HG03342 (cell line): ENCODE data around the gene PSIP1.
A peak's percentile ranks its signal among the peaks of the same experiment; 100 is the strongest.
"Not testable (repeated sequence)": the region's sequence is repeated elsewhere in the genome, so short reads cannot be mapped to it uniquely, and the experiment has no call there.

Source experiments
- ATAC-seq: cut with Tn5 transposase; IDR thresholded peaks from one replicate; pipeline ENCODE4 v1.9.1; 2021; ENCODE audit warnings: mild to moderate bottlenecking, moderate library complexity; ENCODE audit not compliant: unreplicated experiment

The PSIP1 gene

DNA sequence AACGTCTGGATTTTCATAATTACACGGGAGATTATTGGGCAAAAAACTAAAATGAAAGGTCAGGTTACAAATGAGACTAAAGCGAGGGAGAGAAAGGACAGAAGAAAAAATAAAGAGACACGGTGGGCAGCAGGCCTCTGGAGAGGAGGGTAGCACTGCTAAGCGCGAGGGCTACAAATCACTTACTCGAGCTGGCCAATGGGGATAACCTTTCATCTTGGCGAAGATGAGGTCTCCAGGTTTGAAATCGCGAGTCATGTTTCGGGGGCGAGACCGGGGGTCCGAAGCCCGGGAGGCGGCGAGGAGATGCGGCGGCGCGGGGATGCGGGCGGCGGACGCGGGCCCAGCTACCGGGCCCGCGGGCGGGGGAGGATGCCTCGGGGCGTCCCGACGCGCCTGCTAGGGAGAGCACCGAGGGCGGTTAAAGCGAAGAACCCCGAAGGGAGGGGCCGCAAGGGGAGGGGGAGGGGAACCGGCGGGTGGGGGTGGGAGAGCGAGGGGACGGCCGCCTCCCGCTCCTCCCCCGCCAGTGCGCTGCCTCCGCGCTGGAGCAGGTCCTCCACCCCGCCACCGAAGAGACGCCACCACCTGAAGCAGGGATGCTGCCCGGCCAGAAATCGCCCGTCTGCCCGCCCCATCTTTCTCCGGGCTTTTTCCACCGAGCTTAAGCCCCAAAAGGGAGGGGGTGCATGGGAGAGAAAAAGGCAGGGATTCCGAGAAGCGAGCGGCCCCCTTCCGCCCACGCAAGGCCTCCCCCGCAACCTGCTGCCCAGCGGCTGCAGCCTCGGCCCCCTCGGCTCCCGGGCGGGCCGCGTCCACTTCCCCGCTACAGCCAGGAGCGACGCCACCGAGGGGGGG lies 610 bp downstream of the PSIP1 start:
- ATAC-seq = peak; percentile 26

DNA sequence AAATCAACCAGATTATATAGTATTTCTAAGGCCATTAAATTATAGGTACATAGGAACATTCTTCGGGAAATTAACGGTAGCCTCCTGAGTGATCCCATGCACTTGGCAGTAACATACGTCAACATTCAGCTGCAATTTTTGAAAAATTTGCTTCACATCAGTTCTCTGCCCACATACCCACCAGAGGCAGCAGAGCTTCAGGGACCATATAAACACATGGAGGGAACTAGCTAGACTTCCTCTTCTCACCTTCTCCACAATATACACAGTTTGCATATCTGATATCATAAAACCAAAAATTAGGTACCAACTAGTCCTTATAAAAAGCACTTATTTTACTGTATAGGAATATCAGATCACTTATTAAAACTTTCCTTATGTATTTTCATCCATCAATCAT lies 4.8 kb downstream of the PSIP1 start:
- no peak for ATAC-seq

DNA sequence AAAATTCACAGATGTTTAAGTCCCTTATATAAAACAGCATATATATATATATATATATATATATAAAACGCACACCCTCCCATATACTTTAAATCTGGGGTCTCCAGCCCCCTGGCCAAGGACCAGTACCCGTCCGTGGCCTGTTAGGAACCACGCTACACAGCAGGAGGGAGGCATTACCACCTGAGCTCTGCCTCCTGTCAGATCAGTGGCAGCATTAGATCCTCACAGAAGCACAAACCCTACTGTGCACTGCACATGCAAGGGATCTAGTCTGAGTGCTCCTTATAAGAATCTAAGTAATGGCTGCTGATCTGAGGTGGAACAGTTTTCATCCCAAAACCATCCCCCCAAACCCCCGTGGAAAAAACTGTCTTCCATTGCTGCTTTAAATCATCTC lies 9.0 kb downstream of the PSIP1 start:
- no peak for ATAC-seq

DNA sequence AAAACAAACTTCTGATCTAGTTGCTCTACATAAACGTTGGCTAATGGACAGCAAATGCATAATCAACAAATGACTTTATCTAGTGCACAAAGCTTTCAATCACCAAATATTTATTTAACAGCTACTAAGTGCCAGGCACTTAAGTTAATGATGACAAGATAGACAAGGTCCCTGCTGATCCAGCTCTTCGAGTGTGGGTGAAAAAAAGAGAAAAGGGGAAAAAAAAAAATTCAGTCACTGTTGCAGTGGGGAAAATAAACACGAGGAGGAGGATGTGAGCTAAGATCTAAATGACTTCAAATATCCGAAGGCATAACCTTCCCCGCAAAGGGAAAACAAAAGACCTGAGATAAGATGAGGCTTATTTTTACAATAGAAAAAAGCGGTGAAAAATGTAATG lies 9.6 kb downstream of the PSIP1 start:
- ATAC-seq = no peak

DNA sequence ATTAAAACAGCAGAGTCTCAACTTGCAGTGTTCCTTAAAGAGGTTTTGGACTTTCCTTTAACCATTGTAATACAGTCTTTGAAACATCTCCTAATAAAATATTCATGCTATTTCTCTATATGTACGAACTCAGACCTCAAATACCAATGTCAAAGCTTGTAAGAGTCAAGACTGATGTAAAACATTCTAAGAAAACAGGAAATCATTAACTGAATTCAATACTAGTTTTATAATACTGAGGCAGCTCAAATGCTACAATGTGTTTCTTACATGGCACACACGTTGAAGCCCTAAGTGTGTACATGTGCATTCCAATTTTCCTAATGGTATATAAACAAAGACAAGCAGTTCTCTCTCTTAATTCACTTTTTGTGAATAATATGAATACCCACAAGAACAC lies 11.6 kb downstream of the PSIP1 start:
- no peak for ATAC-seq

DNA sequence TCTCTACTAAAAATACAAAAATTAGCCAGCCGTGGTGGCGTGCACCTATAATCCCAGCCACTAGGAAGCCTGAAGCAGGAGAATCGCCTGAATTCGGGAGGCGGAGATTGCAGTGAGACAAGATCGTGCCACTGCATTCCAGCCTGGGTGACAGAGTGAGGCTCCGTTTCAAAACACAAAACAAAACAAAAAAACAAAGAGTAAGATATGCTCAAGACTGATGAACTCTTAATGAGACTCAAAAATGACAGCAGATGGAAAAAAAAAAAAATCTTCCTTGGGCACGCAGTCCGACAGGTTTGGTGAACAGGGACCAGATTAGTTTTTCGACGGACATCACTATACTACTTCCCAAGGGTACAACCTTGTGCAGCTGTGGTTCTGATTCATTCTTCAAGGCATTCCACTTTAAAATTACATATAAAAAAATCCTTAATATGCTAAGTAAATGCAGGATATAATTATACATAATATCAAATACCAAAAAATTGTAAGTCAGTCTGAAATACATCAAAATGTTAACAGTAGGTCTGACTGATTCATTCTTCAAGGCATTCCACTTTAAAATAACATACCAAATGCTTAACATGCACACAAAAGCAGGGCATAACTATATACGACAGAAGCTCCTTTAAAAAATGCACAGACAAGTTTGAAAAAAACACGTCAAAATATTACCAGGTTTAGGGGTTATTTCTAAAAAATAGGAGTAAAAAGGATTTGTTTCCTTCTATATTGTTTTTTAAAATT lies 12.3 kb downstream of the PSIP1 start:
- no peak for ATAC-seq

DNA sequence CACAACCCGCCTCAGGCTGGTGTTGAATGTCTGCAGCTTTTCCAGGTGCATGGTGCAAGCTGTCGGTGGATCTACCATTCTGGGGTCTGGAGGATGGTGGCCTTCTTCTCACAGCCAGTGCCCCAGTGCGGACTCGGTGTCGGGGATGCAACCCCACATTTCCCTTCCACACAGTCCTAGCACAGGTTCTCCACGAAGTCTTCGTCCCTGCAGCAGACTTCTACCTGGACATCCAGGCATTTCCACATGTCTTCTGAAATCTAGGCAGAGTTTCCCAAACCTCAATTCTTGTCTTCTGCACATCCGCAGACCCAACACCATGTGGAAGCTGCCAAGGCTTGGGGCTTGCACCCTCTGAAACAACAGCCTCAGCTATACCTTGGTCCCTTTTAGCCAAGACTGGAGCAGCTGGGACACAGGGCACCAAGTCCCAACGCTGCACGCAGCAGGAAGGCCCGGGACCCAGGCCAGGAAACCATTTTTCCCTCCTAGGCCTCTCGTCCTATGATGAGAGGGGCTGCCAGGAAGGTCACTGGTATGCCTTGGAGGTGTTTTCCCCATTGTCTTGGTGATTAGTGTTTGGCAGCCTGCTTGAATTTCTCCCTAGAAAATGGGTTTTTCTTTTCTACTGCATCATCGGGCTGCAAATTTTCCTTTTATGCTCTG lies 18.2 kb downstream of the PSIP1 start:
- ATAC-seq = no peak

DNA sequence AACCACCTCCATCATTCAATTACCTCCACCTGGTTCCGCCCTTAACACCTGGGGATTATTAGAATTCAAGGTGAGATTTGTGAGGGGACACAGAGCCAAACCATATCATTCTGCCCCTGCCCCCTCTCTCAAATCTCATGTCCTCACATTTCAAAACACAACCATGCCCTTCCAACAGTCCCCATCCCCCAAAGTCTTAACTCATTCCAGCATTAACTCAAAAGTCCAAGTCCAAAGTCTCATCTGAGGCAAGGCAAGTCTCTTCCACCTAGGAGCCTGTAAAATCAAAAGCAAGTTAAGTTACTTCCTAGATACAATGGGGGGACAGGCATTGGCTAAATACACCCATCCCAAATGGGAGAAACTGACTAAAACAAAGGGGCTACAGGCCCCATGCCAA lies 18.8 kb downstream of the PSIP1 start:
- no peak for ATAC-seq

DNA sequence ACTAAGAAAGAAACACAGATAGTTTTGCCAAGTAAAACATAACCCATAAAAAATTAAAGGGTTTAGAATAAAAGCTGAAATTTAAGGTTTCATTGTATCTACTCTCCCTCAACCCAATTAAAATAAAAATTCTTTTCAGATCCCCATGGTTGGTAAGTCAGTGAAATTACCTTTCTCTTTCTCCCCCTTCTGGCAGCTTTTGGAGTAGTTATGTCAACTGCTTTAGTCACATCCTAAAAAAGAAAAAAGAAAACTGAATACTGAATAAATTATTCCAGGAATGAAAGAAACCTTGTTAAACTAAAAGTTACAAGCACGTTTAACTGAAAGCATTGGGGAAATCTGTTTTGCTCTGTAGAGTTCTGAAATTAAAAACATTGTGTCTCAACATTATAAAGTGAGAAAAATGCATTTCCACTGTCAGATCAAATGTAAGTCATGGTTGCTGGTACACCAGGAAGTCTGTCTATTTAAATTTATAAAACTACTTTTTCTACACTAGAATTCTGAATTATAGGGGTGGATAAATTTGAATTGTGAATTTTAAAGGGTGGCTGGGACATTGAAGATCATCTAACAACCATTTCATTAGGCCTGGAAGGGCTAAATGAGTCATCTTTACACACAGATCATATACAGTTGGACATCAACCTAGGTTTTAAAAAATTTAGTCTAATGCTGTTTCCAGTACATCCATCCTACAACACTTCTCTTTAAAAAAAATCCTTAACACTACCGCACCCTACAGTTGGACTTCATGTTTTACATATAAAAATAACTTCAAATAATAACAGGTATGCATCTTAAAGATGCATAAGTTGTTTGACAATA lies 24.7 kb downstream of the PSIP1 start:
- ATAC-seq = no peak

DNA sequence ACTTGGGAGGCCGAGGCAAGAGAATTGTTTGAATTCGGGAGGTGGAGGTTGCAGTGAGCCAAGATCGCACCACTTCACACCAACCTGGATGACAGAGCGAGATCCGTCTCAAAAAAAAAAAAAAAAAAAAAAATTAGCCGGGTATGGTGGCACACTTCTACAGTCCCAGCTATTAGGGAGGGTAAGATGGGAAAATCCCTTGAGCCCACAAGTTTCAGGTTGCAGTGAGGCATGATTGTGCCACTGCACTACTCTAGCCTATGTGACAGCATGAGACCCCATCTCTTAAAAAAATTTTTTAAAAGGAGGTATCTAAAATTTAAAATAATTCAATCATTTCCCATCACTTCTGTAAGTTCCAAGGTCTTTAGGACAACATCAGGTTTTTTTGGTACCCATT lies 26.0 kb downstream of the PSIP1 start:
- ATAC-seq = no peak

DNA sequence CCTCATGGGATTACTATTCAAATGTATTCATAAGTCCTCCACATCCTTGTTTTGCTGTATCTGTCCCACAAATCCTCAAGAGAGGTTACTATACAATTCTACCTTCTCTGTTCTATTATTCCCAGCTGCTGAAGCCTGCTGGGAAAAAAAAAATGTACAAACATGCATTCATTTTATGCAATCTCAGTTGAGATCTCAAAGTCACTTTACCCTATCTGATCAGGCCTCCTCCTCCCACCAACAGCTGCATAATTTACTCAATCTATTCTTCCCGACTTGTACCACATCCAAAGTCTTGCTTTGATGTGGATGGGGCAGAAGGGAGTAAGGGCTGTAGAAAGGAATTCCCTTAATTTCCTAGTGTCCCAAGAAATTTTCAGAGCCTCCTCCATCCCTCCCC lies 28.6 kb downstream of the PSIP1 start:
- no peak for ATAC-seq

DNA sequence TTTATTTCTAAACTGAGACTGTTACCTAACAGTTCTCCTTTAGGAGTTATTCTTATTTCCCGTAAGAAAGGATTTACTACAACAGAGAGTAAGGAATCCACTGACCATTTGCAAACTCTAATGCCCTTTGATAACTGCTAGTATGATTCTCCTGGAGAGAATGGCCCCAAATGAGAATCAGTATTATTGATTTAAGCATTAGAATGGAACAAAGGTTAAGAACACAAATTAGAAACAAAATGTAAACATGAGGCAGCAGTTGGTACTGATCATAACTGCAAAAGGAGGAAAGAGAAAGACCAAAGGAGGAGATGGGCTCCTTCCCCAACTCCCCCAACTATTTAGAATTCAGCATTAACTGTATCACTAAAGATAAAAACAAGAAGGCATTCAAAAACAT lies 30.7 kb downstream of the PSIP1 start:
- no peak for ATAC-seq

DNA sequence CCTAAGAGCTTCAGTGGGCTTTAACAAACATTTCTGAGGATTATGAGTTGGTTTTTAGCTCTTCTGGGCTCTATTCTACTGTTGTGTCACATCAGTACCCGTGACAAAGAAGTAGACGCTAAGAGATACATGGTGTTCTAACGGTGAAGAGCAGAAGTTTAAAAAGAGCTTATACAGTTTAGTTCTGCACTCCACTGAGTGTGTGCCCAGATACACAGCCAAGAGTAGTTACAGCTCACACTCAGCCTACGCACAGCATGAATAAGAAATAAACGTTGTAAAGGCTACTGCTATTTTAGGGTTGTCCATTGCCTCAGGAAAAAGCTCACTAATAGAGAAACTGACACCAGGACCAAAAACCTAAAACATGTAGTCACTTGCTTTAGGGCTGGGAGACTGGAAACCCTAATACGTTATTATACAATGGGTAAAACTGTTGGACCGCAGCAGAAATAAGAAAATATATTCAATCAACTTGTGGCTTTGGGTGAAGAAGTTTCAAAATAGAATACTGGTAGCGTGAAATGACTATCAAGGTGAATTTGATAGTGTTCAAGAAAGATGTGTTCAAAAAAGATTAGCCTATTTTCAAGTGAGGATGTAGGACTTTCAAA lies 34.7 kb downstream of the PSIP1 start:
- ATAC-seq = no peak

DNA sequence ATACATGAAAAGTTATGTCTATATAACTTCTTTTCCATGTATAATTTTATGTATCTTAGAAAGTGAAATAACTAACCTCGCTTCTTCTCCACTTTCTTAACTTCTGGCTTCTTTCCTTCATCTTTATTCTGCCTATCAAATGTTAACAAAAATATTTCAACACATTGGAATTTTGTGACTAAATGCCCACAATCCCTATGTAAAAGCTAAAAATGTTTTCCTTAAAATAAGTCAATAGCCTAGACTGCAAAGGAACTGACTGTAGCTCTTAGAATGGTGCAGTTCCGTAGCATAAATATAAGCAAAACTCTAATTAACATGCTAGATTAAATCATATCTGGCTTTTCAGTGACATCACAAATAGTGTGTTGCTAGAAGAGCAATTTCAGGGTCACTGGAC lies 40.9 kb downstream of the PSIP1 start:
- no peak for ATAC-seq

DNA sequence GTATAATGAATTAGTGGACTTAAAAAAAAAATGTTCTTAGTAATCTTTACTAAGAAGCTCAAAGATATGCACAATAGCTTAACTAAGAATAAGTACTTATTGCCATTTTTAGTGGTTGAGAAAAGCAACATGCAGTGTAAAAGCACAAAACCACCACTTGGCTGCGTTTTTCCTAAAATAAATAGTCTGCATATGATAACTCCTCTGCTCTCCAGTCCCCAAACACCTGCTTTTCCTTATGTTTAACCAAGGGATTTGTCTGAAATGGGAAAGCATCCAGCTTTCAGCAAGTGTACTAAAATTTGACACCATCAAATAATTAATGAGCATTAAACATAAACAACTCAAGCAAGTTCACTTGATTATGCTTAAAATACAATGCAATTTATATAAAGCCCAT lies 41.4 kb downstream of the PSIP1 start:
- no peak for ATAC-seq

DNA sequence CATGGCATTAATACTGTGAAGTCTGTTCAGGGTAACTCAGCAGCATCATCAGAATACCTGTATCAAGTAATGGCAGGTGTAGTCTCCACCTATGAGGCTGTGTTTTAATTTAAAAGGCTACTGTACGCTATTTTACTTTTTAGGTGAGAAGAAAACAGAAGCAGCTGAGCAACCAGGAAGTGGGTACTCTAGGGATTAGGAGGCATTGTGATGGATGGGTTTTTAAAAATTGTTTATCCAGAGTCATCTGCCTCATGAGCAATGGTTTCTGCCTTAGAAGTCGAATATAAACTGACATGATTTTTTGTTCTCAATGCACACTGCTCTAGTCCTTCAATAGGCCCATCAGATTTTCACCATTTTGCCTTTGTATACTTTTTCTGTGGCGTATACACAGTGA lies 42.6 kb downstream of the PSIP1 start:
- ATAC-seq = no peak

DNA sequence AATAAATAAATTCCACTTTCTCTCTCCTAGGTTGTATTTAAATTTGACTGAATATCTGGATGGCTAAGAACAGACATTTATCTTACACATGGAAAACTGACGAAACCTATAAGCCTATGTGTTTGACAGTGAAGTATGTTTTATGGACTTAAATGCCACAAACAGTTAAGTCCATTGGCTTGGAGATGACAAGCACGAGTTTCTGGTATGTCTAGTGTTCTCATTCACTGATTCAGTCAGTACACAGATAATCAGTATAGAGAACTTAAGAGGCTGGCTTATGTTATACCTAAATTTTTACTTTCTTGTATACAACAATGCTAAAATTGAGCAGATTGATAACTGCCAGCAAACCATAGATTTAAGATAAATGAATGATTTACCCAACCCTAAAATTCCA lies 49.2 kb downstream of the PSIP1 start:
- no peak for ATAC-seq

DNA sequence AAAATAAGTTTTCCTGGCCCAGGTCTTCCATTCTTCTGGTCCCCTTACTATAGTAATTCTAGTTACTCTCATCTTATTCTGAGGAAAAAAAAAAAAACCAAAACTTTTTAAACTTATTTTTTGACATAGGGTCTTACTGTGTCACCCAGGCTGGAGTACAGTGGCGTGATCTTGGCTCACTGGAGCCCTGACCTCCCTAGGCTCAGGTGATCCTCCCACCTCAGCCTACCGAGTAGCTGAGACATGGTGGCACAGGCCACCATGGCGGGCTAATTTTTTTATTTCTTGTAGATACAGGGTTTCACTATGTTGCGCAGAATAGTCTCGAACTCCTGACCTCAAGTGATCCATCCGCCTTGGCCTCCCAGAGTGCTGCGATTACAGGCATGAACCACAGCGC lies 49.7 kb downstream of the PSIP1 start:
- ATAC-seq = no peak

DNA sequence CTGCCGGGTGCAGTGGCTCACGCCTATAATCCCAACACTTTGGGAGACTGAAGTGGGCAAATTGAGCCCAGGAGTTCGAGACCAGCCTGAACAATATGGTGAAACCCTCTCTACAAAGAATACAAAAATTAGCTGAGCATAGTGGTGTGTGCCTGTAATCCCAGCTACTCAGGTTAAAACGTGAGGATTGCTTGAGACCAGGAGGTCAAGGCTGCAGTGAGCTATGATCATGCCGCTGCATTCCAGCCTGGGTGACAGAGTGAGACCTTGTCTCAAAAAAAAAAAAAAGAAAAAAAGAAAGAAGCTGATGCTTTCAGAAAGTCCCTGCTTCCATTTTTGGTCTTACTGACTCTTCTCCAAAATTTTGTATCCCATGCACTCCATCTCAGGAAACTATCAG lies 56.8 kb downstream of the PSIP1 start:
- ATAC-seq = no peak

DNA sequence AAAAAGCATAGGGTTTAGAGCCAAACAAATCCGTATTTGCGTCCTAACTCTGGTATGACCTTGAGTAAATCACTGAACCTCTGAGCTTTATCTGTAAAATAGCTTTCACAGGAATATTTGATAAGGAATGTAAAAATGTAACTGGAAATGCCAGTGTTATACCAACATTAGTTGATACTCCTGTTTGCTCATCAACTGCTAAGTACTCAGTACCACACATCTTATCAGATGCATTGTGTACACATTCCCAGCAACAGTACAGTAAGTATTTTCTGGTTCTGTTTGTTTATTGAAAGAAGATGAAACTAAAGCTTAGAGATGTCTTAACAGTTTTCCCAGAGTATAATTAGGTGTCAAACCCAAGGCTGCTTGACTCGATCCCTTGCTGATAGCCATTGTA lies 66.6 kb downstream of the PSIP1 start:
- ATAC-seq = no peak

DNA sequence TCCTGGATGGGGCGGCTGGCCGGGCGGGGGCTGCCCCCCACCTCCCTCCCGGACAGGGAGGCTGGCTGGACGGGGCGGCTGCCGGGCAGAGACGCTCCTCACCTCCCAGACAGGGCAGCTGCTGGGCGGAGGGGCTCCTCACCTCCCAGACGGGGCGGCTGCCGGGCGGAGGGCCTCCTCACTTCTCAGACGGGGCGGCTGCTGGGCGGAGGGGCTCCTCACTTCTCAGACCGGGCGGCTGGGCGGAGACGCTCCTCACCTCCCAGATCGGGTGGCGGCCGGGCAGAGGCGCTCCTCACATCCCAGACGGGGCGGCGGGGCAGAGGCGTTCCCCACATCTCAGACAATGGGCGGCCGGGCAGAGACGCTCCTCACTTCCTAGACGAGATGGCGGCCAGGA lies 68.5 kb downstream of the PSIP1 start:
- not testable (repeated sequence) for ATAC-seq
